HG02943 (cell line): ENCODE results near the gene PDCD1LG2.
"Not testable (repeated sequence)": the region's sequence is repeated elsewhere in the genome, so short reads cannot be mapped to it uniquely, and the experiment has no call there.

Source experiments
- ATAC-seq: cut with Tn5 transposase; IDR thresholded peaks from one replicate; pipeline ENCODE4 v1.9.1; 2021; ENCODE audit warnings: mild to moderate bottlenecking, low read depth, moderate library complexity; ENCODE audit not compliant: unreplicated experiment

Gene PDCD1LG2

GRCh38 chr9:5510360-5510931 is at the start of gene PDCD1LG2:
TSS of gene PDCD1LG2 (plus strand) at chr9:5510531. CDS start at chr9:5522547, 12,016 bp downstream.
- ATAC-seq: peak; percentile 52

- not testable (repeated sequence) for ATAC-seq
Observed at GRCh38 chr9:5464831-5465330, 45.5 kb upstream of the PDCD1LG2 start.

- ATAC-seq: no peak
Observed at GRCh38 chr9:5466005-5466404, 44.3 kb upstream of the PDCD1LG2 start.

- ATAC-seq: no peak
Observed at GRCh38 chr9:5466766-5467165, 43.6 kb upstream of the PDCD1LG2 start.

- no peak for ATAC-seq
Observed at GRCh38 chr9:5468850-5469249, 41.5 kb upstream of the PDCD1LG2 start.

GRCh38 chr9:5470122-5470521 is 40.2 kb upstream of the PDCD1LG2 start:
- ATAC-seq: no peak

- ATAC-seq: no peak
Observed at GRCh38 chr9:5470816-5471215, 39.5 kb upstream of the PDCD1LG2 start.

- ATAC-seq: not testable (repeated sequence)
Observed at GRCh38 chr9:5475611-5476010, 34.7 kb upstream of the PDCD1LG2 start.

GRCh38 chr9:5478206-5478605 is 32.1 kb upstream of the PDCD1LG2 start:
- no peak for ATAC-seq

GRCh38 chr9:5479994-5480694 is 30.2 kb upstream of the PDCD1LG2 start:
- ATAC-seq: no peak

- no peak for ATAC-seq
Observed at GRCh38 chr9:5480919-5481318, 29.4 kb upstream of the PDCD1LG2 start.

GRCh38 chr9:5481322-5482040 is 28.9 kb upstream of the PDCD1LG2 start:
- no peak for ATAC-seq

GRCh38 chr9:5482194-5482593 is 28.1 kb upstream of the PDCD1LG2 start:
- no peak for ATAC-seq

GRCh38 chr9:5483306-5483705 is 27.0 kb upstream of the PDCD1LG2 start:
- ATAC-seq: no peak

GRCh38 chr9:5485378-5486085 is 24.8 kb upstream of the PDCD1LG2 start:
- no peak for ATAC-seq

- no peak for ATAC-seq
Observed at GRCh38 chr9:5486988-5487387, 23.3 kb upstream of the PDCD1LG2 start.

GRCh38 chr9:5488221-5489008 is 21.9 kb upstream of the PDCD1LG2 start:
- ATAC-seq: no peak

- ATAC-seq: no peak
Observed at GRCh38 chr9:5489630-5490490, 20.5 kb upstream of the PDCD1LG2 start.
